Measurements from ENCODE around the gene ARRB1.

ARRB1 gene

DNA sequence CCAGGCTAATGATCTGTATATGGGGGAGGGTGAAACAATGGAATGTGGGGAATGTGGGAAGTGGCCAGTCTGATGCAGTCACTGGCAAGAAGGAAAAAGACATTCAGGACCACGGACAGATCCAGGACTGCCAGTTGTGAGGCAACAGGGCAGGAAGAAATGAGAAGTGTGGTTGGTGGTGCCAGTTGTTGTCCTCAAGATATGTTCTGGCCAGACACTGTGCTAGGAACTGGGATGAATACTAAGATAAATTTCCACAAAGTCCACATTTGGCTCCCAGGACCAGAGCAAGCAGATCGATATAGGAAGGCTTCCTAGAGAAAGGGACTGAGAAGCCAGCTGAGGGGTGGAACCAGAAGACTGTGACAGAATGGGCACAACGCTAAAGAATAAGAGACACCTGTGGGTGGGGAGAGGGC, 117.7 kb downstream of the ARRB1 start:
- Histone ChIP-seq H3K36me3 (no peaks in the 10 kb centered on the region), H3K4me3 (ENCODE audit: low read depth in 1 of 2, low read length in 1 of 2) (no peak overlapping the region), H3K9me3 (no peaks in the 10 kb centered on the region), H3K27me3 (peaks cover 56% of the 10 kb centered on the region), H3K4me1 (ENCODE audit: control insufficient read depth in 1 of 2, insufficient read depth in 1 of 2, low read depth in 1 of 2, low read length in 1 of 2) (no peaks in the 10 kb centered on the region), H3K27ac (no peak overlapping the region)
- TF ChIP-seq, protein P1, sequence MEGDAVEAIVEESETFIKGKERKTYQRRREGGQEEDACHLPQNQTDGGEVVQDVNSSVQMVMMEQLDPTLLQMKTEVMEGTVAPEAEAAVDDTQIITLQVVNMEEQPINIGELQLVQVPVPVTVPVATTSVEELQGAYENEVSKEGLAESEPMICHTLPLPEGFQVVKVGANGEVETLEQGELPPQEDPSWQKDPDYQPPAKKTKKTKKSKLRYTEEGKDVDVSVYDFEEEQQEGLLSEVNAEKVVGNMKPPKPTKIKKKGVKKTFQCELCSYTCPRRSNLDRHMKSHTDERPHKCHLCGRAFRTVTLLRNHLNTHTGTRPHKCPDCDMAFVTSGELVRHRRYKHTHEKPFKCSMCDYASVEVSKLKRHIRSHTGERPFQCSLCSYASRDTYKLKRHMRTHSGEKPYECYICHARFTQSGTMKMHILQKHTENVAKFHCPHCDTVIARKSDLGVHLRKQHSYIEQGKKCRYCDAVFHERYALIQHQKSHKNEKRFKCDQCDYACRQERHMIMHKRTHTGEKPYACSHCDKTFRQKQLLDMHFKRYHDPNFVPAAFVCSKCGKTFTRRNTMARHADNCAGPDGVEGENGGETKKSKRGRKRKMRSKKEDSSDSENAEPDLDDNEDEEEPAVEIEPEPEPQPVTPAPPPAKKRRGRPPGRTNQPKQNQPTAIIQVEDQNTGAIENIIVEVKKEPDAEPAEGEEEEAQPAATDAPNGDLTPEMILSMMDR (IDR thresholded peaks at IDR 0.05): no peak

DNA sequence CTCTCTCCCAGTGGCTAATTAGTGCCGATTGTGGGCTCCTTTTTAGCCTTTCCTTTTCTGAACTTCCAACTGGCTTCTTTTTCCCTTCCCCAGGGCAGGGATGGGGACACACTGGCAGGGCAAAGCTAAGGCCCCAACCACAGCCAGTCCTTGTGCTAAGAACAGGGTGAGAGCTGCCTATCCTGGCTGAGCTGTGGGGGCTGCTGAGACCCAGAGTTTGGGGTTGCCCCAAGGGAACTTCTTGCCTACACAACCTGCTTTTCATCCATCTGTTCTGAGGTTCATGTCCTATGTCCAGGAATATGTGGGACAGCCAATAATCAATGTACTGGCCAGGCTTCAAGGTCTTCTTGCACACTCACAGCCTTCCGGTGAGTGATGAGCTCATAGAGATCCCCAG, 120.8 kb downstream of the ARRB1 start:
- H3K27ac ChIP-seq: no peak overlapping the region
- peaks cover 30% of the 10 kb centered on the region for H3K27me3 ChIP-seq
- TF ChIP-seq, protein P1 (IDR thresholded peaks at IDR 0.05): no peak
- no peak overlapping the region for H3K4me3 ChIP-seq (ENCODE audit: low read depth in 1 of 2, low read length in 1 of 2)
- H3K4me1 ChIP-seq (ENCODE audit: control insufficient read depth in 1 of 2, insufficient read depth in 1 of 2, low read depth in 1 of 2, low read length in 1 of 2): no peaks in the 10 kb centered on the region
- H3K9me3 ChIP-seq: no peaks in the 10 kb centered on the region
- H3K36me3 ChIP-seq: no peaks in the 10 kb centered on the region

DNA sequence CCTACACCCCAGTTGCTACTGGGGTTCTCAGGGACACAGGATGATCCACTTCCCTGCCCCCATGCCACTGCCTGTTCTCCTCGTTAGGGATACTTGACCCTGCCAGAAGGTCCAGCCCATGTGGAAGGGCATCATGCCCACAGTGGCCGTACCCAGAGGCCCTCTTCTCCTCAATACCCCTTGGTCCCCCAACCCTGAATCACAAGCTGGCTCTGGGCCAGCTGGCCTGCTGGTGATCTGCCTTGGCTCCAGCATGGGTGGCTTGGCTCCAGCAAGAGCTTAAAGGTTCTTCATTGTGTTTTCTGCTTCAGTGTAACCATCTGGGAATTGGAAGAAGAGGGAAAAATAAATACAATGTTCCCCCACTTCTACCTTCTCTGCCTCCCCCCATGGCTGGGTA, 122.0 kb downstream of the ARRB1 start:
- Histone ChIP-seq H3K36me3 (no peaks in the 10 kb centered on the region), H3K27me3 (peaks cover 20% of the 10 kb centered on the region), H3K9me3 (no peaks in the 10 kb centered on the region), H3K27ac (no peak overlapping the region), H3K4me3 (ENCODE audit: low read depth in 1 of 2, low read length in 1 of 2) (no peak overlapping the region), H3K4me1 (ENCODE audit: control insufficient read depth in 1 of 2, insufficient read depth in 1 of 2, low read depth in 1 of 2, low read length in 1 of 2) (no peaks in the 10 kb centered on the region)
- TF ChIP-seq, protein P1 (IDR thresholded peaks at IDR 0.05): no peak

DNA sequence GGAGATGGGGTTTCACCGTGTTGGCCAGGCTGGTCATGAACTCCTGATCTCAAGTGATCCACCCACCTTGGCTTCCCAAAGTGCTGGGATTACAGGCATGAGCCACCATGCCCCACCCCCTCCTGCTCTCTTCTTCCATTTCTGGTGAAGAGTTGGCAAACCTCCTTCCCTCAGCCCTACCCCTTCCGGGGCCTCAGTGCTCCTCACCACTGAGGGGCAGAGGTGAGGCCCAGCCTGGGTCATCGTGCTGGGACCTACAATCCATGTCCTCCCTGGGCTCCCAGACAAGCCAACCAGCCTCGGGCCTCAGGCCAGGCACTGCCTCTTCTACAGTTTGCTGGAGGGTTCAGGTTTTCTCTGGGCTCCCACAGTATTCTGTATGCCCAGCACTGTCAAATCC, 125.7 kb downstream of the ARRB1 start:
- H3K27ac ChIP-seq: no peak overlapping the region
- H3K4me1 ChIP-seq (ENCODE audit: control insufficient read depth in 1 of 2, insufficient read depth in 1 of 2, low read depth in 1 of 2, low read length in 1 of 2): no peaks in the 10 kb centered on the region
- no peaks in the 10 kb centered on the region for H3K36me3 ChIP-seq
- TF ChIP-seq, protein P1 (IDR thresholded peaks at IDR 0.05): no peak
- peaks cover 19% of the 10 kb centered on the region for H3K27me3 ChIP-seq
- H3K9me3 ChIP-seq: no peaks in the 10 kb centered on the region
- no peak overlapping the region for H3K4me3 ChIP-seq (ENCODE audit: low read depth in 1 of 2, low read length in 1 of 2)

DNA sequence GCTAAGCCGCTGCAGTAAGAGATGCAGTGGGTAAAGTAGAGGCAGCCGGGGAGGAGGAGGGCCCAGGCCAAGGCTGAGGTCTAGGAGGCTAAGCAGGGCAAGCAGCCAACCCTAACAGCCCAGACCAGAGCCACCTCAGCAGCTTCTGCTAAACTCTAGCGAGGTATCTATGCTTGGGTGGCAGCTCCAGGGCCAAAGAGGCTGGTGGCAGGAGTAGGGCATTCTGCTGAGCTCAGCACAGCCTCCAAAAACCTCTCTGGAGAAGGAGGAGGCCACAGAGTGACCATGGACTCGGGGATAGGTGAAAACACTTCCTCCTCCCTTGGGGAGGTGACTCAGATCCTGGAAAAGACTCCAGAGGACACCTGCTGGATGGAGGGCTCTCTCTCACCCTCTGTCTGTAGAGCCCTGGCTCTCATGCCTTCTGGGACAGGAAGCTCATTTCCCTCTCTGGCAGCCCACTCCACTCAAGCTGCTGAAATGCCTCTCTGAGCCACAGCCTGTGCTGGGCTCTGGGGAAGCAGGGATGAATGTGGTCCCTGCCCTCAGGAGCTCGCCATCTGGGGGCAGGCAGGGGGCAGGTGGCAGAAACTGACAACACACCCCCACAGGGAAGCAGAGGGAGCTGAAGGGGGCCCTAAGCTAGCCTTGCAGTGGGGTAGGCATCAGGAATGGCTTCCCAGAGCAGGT, 127.4 kb downstream of the ARRB1 start:
- Histone ChIP-seq H3K27me3 (peaks cover 30% of the 10 kb centered on the region), H3K27ac (no peak overlapping the region), H3K4me1 (ENCODE audit: control insufficient read depth in 1 of 2, insufficient read depth in 1 of 2, low read depth in 1 of 2, low read length in 1 of 2) (no peaks in the 10 kb centered on the region), H3K4me3 (ENCODE audit: low read depth in 1 of 2, low read length in 1 of 2) (no peak overlapping the region), H3K9me3 (no peaks in the 10 kb centered on the region), H3K36me3 (no peaks in the 10 kb centered on the region)
- TF ChIP-seq, protein P1 (IDR thresholded peaks at IDR 0.05): no peak
